H9 (cell line): Measurements from ENCODE around the gene KLK11. TPM values are rescaled to one million over a fixed set of nuclear protein-coding genes. Genes with fewer than 3 reads are reported as not detected.

ENCODE experiments used
- DNase-seq: peaks from one replicate; pipeline ENCODE4 v3.0.0-alpha.2; 2017
- H2AFZ ChIP-seq: one replicate; pipeline ENCODE4 v1.6.1; 2013; ENCODE audit warnings: mild to moderate bottlenecking, low read length, control low read depth, moderate library complexity
- H2AK5ac ChIP-seq: 2 replicates; pipeline ENCODE4 v1.6.1; 2013; ENCODE audit warnings: low read length, control low read depth, mixed read lengths; ENCODE audit not compliant: insufficient read length
- H2BK120ac ChIP-seq: one replicate; pipeline ENCODE4 v1.6.1; 2013; ENCODE audit warnings: low read depth, mild to moderate bottlenecking, low read length, control low read depth, inconsistent platforms; ENCODE audit not compliant: poor library complexity, severe bottlenecking
- H2BK12ac ChIP-seq: 2 replicates; pipeline ENCODE4 v1.6.1; 2013; ENCODE audit warnings: low read length, control low read depth, mixed read lengths, low read depth; ENCODE audit not compliant: insufficient read length
- H2BK15ac ChIP-seq: 2 replicates; pipeline ENCODE4 v1.6.1; 2013; ENCODE audit warnings: low read depth, low read length, control low read depth
- H2BK20ac ChIP-seq: one replicate; pipeline ENCODE4 v1.6.1; 2013; ENCODE audit warnings: low read depth, mild to moderate bottlenecking, low read length, control low read depth, inconsistent platforms; ENCODE audit not compliant: poor library complexity, severe bottlenecking
- H2BK5ac ChIP-seq: 2 replicates; pipeline ENCODE4 v1.6.1; 2013; ENCODE audit warnings: low read length, control low read depth, mixed read lengths; ENCODE audit not compliant: insufficient read length
- H3K14ac ChIP-seq: 2 replicates; pipeline ENCODE4 v1.6.1; 2013; ENCODE audit warnings: low read length, control low read depth; ENCODE audit not compliant: insufficient read depth
- H3K18ac ChIP-seq: 2 replicates; pipeline ENCODE4 v1.6.1; 2013; ENCODE audit warnings: low read depth, mild to moderate bottlenecking, mixed read lengths, low read length, control low read depth; ENCODE audit not compliant: insufficient read length
- H3K23ac ChIP-seq: 2 replicates; pipeline ENCODE4 v1.6.1; 2013; ENCODE audit warnings: low read length, control low read depth, mixed read lengths, low read depth; ENCODE audit not compliant: insufficient read length
- H3K23me2 ChIP-seq: 2 replicates; pipeline ENCODE4 v1.6.1; 2013; ENCODE audit warnings: low read depth, mild to moderate bottlenecking, mixed read lengths, low read length, control low read depth; ENCODE audit not compliant: insufficient read length, poor library complexity, severe bottlenecking
- H3K27ac ChIP-seq: 2 replicates; pipeline ENCODE4 v1.5.1; 2013; ENCODE audit warnings: low read length, control low read depth, mixed read lengths, low read depth; ENCODE audit not compliant: insufficient read length
- H3K27me3 ChIP-seq: 2 replicates; pipeline ENCODE4 v1.6.1; 2013; ENCODE audit warnings: low read length, control low read depth, inconsistent platforms; ENCODE audit not compliant: insufficient read depth
- H3K4ac ChIP-seq: 2 replicates; pipeline ENCODE4 v1.6.1; 2013; ENCODE audit warnings: low read depth, mild to moderate bottlenecking, control low read depth, inconsistent platforms, low read length, moderate library complexity
- H3K4me1 ChIP-seq: 2 replicates; pipeline ENCODE4 v1.6.1; 2013; ENCODE audit warnings: low read length, control low read depth, inconsistent platforms; ENCODE audit not compliant: insufficient read depth
- H3K4me2 ChIP-seq: 2 replicates; pipeline ENCODE4 v1.6.1; 2013; ENCODE audit warnings: low read length, control low read depth, mixed read lengths; ENCODE audit not compliant: insufficient read length, insufficient read depth
- H3K56ac ChIP-seq: 2 replicates; pipeline ENCODE4 v1.6.1; 2013; ENCODE audit warnings: low read depth, mild to moderate bottlenecking, mixed read lengths, low read length, control low read depth; ENCODE audit not compliant: insufficient read length
- H3K79me1 ChIP-seq: 2 replicates; pipeline ENCODE4 v1.6.1; 2013; ENCODE audit warnings: low read depth, mild to moderate bottlenecking, moderate library complexity, low read length, control low read depth, inconsistent platforms; ENCODE audit not compliant: insufficient read depth, poor library complexity, severe bottlenecking
- H3K79me2 ChIP-seq: 2 replicates; pipeline ENCODE4 v1.6.1; 2013; ENCODE audit warnings: low read length, control low read depth, inconsistent platforms; ENCODE audit not compliant: insufficient read depth
- H3K9ac ChIP-seq: 2 replicates; pipeline ENCODE4 v1.6.1; 2013; ENCODE audit warnings: low read length, control low read depth, mixed read lengths; ENCODE audit not compliant: insufficient read length; ENCODE audit errors: extremely low read depth
- H3K9me3 ChIP-seq: one replicate; pipeline ENCODE4 v1.6.1; 2013; ENCODE audit warnings: low read depth, low read length, inconsistent platforms; ENCODE audit not compliant: control insufficient read depth
- H3T11ph ChIP-seq: one replicate; pipeline ENCODE4 v1.6.1; 2013; ENCODE audit warnings: mild to moderate bottlenecking, low read length, control low read depth, inconsistent platforms
- H4K20me1 ChIP-seq: one replicate; pipeline ENCODE4 v1.6.1; 2013; ENCODE audit not compliant: control insufficient read depth, insufficient read length, insufficient read depth
- H4K5ac ChIP-seq: 2 replicates; pipeline ENCODE4 v1.6.1; 2013; ENCODE audit warnings: low read depth, mild to moderate bottlenecking, mixed read lengths, low read length, control low read depth; ENCODE audit not compliant: insufficient read length
- H4K8ac ChIP-seq: replicated peaks from 2 replicates; pipeline ENCODE4 v1.6.1; 2013; ENCODE audit warnings: low read length, control low read depth, mixed read lengths, low read depth; ENCODE audit not compliant: insufficient read length
- H4K91ac ChIP-seq: 2 replicates; pipeline ENCODE4 v1.6.1; 2013; ENCODE audit warnings: low read depth, mild to moderate bottlenecking, moderate library complexity, mixed read lengths, low read length, control low read depth; ENCODE audit not compliant: insufficient read length
- H3K27ac Mint-ChIP-seq, 3 experiments: 2 replicates in 2 of 3; 3 replicates in 1 of 3; pipeline ENCODE4 v1.8.0; 2020 to 2021; ENCODE audit warnings: mixed read lengths in 3 of 3, mild to moderate bottlenecking in 1 of 3, moderate library complexity in 1 of 3
- H3K27me3 Mint-ChIP-seq: 2 replicates; pipeline ENCODE4 v1.8.0; 2021; ENCODE audit warnings: low read depth, mild to moderate bottlenecking, moderate library complexity, mixed read lengths
- H3K36me3 Mint-ChIP-seq, 3 experiments: 2 replicates in 2 of 3; 3 replicates in 1 of 3; pipeline ENCODE4 v1.8.0; 2020 to 2021; ENCODE audit warnings: low read depth in 3 of 3, mixed read lengths in 3 of 3; ENCODE audit not compliant: insufficient read depth in 1 of 3
- H3K4me1 Mint-ChIP-seq, 2 experiments: 2 replicates each; pipeline ENCODE4 v1.8.0; 2020; ENCODE audit warnings: mixed read lengths in 2 of 2
- H3K4me3 Mint-ChIP-seq, 2 experiments: 2 replicates in 1 of 2; 3 replicates in 1 of 2; pipeline ENCODE4 v1.8.0; 2020 to 2021; ENCODE audit warnings: mild to moderate bottlenecking in 2 of 2, mixed read lengths in 2 of 2, moderate library complexity in 1 of 2
- H3K9me3 Mint-ChIP-seq, 2 experiments: 2 replicates in 1 of 2; 3 replicates in 1 of 2; pipeline ENCODE4 v1.8.0; 2020; ENCODE audit warnings: mild to moderate bottlenecking in 2 of 2, mixed read lengths in 2 of 2, moderate library complexity in 1 of 2
- WGBS: extraction: QIAGEN DNeasy Blood & Tissue Kit; methylation state at CpG from one replicate; pipeline ENCODE4 v1.1.7; 2013; ENCODE audit warnings: missing lambda C conversion rate, low lambda C conversion rate, mixed read lengths; ENCODE audit not compliant: insufficient read length; ENCODE audit errors: extremely low coverage; 5-methylcytosine and 5-hydroxymethylcytosine counted together
- total RNA-seq: library from RNA; stranded (reverse); gene quantifications from 2 replicates; pipeline ENCODE4 v1.2.1, GENCODE V29; 2021
- TF ChIP-seq, protein P1 (sequence below): fragments of 200-600 bp; sonication (generic); conservative IDR thresholded peaks from 3 replicates; pipeline ENCODE4 v1.8.0; 2021; ENCODE audit warnings: antibody characterized with exemption, mild to moderate bottlenecking

The KLK11 gene
- total RNA-seq, 1 experiment from 2014 or later, result not detected

DNA sequence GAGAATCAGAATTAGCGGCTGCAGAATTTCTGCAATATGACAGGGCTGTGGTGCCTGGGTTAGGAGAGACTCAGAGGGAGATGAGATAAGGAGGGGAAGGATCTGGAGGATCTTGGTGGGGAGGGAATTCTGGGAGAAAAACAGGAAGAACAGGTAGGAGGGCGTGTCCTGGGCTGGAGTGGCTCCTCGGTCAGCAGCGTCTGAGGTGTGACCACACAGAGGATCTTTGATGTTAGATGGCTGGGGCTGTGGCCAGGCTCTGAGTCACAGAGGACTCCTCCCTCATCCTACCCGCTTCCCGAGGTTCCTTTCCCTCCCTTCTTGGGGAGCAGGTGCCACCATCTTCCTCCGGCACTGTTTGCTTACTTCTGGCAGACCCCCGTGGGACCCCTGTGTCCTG is 50.6 kb downstream of the KLK11 start:
- Histone ChIP-seq H2BK15ac (no peak overlapping the region), H3K23me2 (no peaks in the 10 kb centered on the region), H3K18ac (peak overlapping the region; percentile 67), H3K56ac (no peak overlapping the region), H3K23ac (no peak overlapping the region), H3T11ph (no peak overlapping the region), H2AFZ (no peak overlapping the region), H3K4me1 (peaks cover 6% of the 10 kb centered on the region; the same call in 1 of the 2 replicates), H2AK5ac (no peak overlapping the region), H2BK120ac (no peak overlapping the region), H3K4me2 (peak overlapping the region; percentile 37), H3K79me2 (no peaks in the 10 kb centered on the region), H3K14ac (no peak overlapping the region), H2BK20ac (no peak overlapping the region), H4K5ac (no peak overlapping the region), H3K4ac (no peak overlapping the region), H2BK5ac (no peak overlapping the region), H3K27ac (no peak overlapping the region), H2BK12ac (no peak overlapping the region), H3K27me3 (no peaks in the 10 kb centered on the region), H4K20me1 (no peaks in the 10 kb centered on the region), H4K8ac (no peak overlapping the region), H3K9me3 (no peaks in the 10 kb centered on the region), H4K91ac (no peak overlapping the region), H3K79me1 (no peaks in the 10 kb centered on the region), H3K9ac (no peak overlapping the region)
- Mint-ChIP-seq H3K4me3 (no peak overlapping the region), H3K27me3 (peaks cover 5% of the 10 kb centered on the region), H3K36me3 (no peaks in the 10 kb centered on the region), H3K9me3 (no peaks in the 10 kb centered on the region), H3K4me1 (peaks cover 33 to 55% of the 10 kb centered on the region in 2 experiments), H3K27ac (peak overlapping the region in 2 of 3 experiments; percentile 34 to 48; a peak in 3 of 7 replicates)
- TF ChIP-seq, protein P1, sequence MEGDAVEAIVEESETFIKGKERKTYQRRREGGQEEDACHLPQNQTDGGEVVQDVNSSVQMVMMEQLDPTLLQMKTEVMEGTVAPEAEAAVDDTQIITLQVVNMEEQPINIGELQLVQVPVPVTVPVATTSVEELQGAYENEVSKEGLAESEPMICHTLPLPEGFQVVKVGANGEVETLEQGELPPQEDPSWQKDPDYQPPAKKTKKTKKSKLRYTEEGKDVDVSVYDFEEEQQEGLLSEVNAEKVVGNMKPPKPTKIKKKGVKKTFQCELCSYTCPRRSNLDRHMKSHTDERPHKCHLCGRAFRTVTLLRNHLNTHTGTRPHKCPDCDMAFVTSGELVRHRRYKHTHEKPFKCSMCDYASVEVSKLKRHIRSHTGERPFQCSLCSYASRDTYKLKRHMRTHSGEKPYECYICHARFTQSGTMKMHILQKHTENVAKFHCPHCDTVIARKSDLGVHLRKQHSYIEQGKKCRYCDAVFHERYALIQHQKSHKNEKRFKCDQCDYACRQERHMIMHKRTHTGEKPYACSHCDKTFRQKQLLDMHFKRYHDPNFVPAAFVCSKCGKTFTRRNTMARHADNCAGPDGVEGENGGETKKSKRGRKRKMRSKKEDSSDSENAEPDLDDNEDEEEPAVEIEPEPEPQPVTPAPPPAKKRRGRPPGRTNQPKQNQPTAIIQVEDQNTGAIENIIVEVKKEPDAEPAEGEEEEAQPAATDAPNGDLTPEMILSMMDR, result no peak
- WGBS, result no CpG with 5 or more reads among the region's 8 CpGs
- peak; percentile 90 for DNase-seq
